AG04449 (cell line): Measurements from ENCODE around the gene GALNT3.

ENCODE experiments used
- CTCF ChIA-PET: fragments of 350-600 bp; formaldehyde crosslinking; extraction: SDS; loops from one replicate; lab custom pipeline; 2021; ENCODE audit warnings: antibody characterized with exemption; lab: Yijun Ruan, JAX
- POLR2A ChIA-PET: fragments of 400-600, 350-600 bp; formaldehyde crosslinking; extraction: SDS; loops from one replicate; lab custom pipeline; 2020; ENCODE audit warnings: antibody characterized with exemption, inconsistent platforms; lab: Yijun Ruan, JAX
- DNase-seq: peaks from one replicate; pipeline ENCODE4 v3.0.0-alpha.2; 2010; ENCODE audit warnings: low read depth, low spot score
- H3K4me3 ChIP-seq: 2 replicates; pipeline ENCODE4 v1.5.1; 2011; ENCODE audit warnings: low read depth, mild to moderate bottlenecking, control low read depth, low read length
- TF ChIP-seq, protein P1 (sequence below): IDR thresholded peaks from one replicate; pipeline ENCODE4 v1.5.1; 2011; ENCODE audit warnings: mild to moderate bottlenecking, moderate library complexity, low read length, control low read depth, inconsistent platforms; ENCODE audit not compliant: insufficient read depth; ENCODE audit errors: missing control alignments

Gene GALNT3

DNA sequence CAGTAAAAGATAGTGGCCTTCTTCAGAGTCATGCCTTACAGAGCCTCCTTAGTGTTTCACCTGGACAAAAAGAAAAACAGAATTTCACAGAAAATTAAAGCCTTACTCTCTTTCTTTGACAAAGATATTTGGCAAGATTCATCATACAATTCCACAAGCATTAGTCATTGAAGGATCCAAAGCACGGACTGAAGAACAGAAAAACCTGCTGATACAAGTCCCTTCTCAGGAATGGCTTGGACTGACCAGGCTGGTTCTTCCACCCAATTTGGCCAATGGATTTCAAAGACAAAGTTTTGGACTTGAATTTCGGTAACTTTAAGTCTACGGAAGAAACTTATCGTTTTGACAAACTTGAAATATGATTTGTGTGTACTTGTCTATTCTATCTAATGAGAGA is 39.1 kb upstream of the GALNT3 start:
- TF ChIP-seq, protein P1, sequence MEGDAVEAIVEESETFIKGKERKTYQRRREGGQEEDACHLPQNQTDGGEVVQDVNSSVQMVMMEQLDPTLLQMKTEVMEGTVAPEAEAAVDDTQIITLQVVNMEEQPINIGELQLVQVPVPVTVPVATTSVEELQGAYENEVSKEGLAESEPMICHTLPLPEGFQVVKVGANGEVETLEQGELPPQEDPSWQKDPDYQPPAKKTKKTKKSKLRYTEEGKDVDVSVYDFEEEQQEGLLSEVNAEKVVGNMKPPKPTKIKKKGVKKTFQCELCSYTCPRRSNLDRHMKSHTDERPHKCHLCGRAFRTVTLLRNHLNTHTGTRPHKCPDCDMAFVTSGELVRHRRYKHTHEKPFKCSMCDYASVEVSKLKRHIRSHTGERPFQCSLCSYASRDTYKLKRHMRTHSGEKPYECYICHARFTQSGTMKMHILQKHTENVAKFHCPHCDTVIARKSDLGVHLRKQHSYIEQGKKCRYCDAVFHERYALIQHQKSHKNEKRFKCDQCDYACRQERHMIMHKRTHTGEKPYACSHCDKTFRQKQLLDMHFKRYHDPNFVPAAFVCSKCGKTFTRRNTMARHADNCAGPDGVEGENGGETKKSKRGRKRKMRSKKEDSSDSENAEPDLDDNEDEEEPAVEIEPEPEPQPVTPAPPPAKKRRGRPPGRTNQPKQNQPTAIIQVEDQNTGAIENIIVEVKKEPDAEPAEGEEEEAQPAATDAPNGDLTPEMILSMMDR, result no peak

DNA sequence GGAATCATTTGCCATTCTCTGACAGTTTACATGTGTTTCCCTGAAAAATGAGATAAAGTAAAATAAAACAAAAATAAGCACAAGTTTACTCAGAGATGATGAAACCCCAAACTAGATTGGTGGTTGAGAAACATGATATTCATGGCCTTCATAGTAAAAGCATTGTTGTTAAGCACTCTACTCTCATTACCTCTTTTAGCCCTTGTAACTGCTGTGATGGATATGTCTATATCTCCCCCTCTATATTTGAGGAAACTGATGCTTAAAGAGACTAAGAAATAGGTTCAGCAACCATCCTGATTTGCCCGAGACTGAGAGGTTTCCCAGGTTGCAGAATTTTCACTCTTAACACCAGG is 33.9 kb upstream of the GALNT3 start:
- TF ChIP-seq, protein P1, result no peak
- CTCF ChIA-PET, result no interaction called here
- POLR2A ChIA-PET, result no interaction called here
- H3K4me3 ChIP-seq, result no peak overlapping the region
- no peak for DNase-seq

More for the DNA sequence above, 39.1 kb upstream of the GALNT3 start:
- ChIA-PET POLR2A (no interaction called here), CTCF (no interaction called here)
- no peak for DNase-seq
- H3K4me3 ChIP-seq, result no peak overlapping the region

DNA sequence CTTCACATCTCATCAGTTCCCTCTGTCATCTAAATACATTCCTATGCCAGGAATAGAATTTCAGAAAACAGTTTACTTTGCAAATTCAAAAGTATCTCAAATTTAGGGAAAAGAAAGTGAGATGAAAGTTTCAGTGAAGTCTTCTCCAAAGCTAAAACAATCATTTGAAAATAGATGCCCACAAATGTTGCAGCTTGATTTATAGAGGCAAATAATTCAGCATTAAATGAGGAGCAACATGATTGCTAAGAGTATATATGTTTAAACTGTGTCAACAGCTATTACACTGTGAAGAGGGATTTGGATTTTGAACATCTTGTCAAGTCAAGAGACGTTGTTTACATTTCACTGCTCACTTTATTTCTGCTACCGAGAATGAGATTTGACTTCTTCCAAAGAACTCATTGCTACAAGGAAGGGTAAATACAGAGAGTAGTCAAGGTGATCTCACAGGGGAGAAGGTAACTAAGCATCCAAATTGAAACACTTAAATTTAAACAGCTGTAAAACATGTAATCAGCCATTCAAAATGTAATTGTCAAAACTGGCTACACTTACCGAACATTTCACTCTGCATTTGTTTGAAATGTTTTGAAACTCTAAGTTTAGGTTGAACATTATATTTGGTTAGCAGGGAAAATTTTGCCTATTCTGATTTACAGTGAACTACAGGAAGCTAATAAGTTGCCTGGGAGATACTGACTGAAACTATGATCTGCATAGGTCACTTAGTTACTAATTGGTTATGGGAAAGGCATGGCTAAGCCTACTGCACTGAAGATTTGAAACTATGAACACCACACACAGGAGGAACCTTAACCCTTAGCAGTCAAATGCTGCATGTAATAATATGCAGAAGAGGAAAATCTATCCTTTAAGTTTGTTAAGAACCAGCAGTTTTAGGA is 33.2 kb upstream of the GALNT3 start:
- DNase-seq, result no peak
- H3K4me3 ChIP-seq, result no peak overlapping the region
- TF ChIP-seq, protein P1, result no peak
- ChIA-PET CTCF (no interaction called here), POLR2A (no interaction called here)

DNA sequence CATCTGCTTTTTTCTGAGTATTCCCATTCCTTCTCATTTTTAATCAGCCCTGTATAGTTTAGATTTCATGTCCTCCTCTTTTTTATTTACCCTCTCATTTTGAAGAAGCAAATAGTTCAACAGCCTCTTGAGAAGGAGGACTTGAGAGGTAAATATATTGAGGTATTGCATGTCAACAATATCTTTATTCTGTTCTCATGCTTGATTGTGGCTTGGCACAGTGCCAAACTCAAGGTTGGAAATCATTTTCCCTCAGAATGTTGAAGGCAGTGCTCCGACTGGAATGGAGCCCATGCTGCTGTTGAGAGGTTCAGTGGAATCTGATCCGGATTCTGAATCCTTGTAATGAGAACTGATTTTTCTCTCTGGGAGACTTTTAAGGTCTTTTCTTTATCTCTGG is 31.0 kb upstream of the GALNT3 start:
- DNase-seq, result no peak
- TF ChIP-seq, protein P1, result no peak
- POLR2A ChIA-PET, result no interaction called here
- no peak overlapping the region for H3K4me3 ChIP-seq
- CTCF ChIA-PET, result no interaction called here

DNA sequence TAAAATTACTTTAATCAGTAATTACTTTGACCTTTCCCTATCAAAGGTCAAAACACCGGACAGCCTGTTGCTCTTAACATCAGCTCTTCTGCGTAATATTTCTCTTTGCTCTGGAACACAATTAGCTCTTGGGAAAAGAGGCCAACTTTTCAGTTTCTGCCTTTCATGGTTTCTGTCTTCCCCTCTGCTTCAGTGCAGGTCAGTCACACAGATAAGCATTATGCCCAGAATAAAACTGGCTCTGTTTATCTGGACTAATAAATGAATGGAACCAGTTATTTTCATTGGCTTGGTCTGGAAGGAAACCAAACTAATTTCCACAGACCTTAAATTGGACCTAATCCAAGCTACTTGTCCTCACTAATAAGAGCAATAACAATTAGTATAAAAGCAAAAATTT is 26.2 kb upstream of the GALNT3 start:
- DNase-seq, result no peak
- no peak overlapping the region for H3K4me3 ChIP-seq
- CTCF ChIA-PET, result no interaction called here
- POLR2A ChIA-PET, result no interaction called here
- TF ChIP-seq, protein P1, result no peak

DNA sequence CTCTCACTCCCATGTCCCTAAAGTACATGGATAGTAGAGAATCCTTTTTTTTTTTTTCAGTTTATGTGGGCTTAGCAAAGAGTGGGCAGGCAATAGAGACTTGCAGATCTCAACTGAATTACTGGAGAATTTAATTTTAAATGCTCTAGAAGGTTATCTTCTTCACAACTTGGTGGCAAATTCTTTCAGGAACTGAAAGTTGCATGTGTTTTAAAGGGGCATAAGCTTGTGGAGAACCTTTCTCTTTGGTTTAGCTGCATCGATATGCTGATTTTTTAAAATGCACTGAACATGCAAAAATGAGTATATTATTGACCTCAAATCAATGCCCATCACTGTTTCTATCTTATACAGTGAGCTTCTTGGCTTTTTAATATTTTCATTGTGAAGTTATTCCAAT is 24.9 kb upstream of the GALNT3 start:
- TF ChIP-seq, protein P1, result no peak
- ChIA-PET CTCF (no interaction called here), POLR2A (no interaction called here)
- no peak for DNase-seq
- H3K4me3 ChIP-seq, result no peak overlapping the region
